Tibial nerve (tissue), 4 donors: Measurements from ENCODE around the gene GPC2. TPM values are rescaled to one million over a fixed set of nuclear protein-coding genes. Genes with fewer than 3 reads are reported as not detected.
"Not testable (repeated sequence)": the region's sequence is repeated elsewhere in the genome, so short reads cannot be mapped to it uniquely, and the experiment has no call there.

Experiments used
- DNase-seq, 2 donors: peaks; one replicate each; pipeline ENCODE4 v3.0.0-alpha.2; 2019; ENCODE audit warnings: low spot score in 2 of 2
- H3K27ac ChIP-seq, 4 donors: fragments of 200-600 bp; sonication (generic) in 3 of 4; one replicate each; pipeline ENCODE4 v1.5.1; 2017 to 2019; ENCODE audit warnings: mild to moderate bottlenecking in 1 of 4
- H3K27me3 ChIP-seq, 2 donors: fragments of 200-600 bp; sonication (generic) in 1 of 2; one replicate each; pipeline versions ENCODE4 v1.5.1 to v1.6.0; 2017 to 2019
- H3K36me3 ChIP-seq, 3 donors: fragments of 200-600 bp; sonication (generic); one replicate each; pipeline ENCODE4 v1.5.1; 2018 to 2019
- H3K4me1 ChIP-seq, 4 donors: fragments of 200-600 bp; sonication (generic) in 3 of 4; one replicate each; pipeline ENCODE4 v1.5.1; 2017 to 2019
- H3K4me3 ChIP-seq, 4 donors: fragments of 200-600 bp; sonication (generic) in 3 of 4; one replicate each; pipeline ENCODE4 v1.5.1; 2017 to 2019; ENCODE audit warnings: mild to moderate bottlenecking in 1 of 4, moderate library complexity in 1 of 4
- H3K9me3 ChIP-seq, 4 donors: fragments of 200-600 bp; sonication (generic) in 3 of 4; one replicate each; pipeline ENCODE4 v1.5.1; 2017 to 2019
- CTCF ChIP-seq, 5 experiments: fragments of 200-600 bp in 3 of 5; fragments of 450-650 bp in 2 of 5; sonication (generic) in 3 of 5; IDR thresholded peaks; one replicate each; pipeline ENCODE4 v1.5.1; 2016 to 2019; ENCODE audit warnings: antibody characterized with exemption in 5 of 5, mild to moderate bottlenecking in 3 of 5, moderate library complexity in 2 of 5
- EP300 ChIP-seq, 2 donors: sonication (generic); formaldehyde crosslinking; IDR thresholded peaks; one replicate each; pipeline ENCODE4 v1.6.1; 2017; ENCODE audit warnings: antibody characterized with exemption in 2 of 2, mild to moderate bottlenecking in 1 of 2
- POLR2A ChIP-seq, 2 donors: fragments of 450-650 bp; IDR thresholded peaks; one replicate each; pipeline ENCODE4 v1.6.1; 2017; ENCODE audit warnings: antibody characterized with exemption in 2 of 2, mild to moderate bottlenecking in 2 of 2, moderate library complexity in 2 of 2
- WGBS, 2 donors: methylation state at CpG; one replicate each; pipeline ENCODE4 v1.1.5; 2018; 5-methylcytosine and 5-hydroxymethylcytosine counted together
- total RNA-seq, 4 donors: library from RNA; depleted of rRNA; stranded (reverse); fragments of >200 nt; gene quantifications; one replicate each; pipeline ENCODE4 v1.1.0, GENCODE V29; 2016

GPC2 gene
- total RNA-seq, 4 donors from 2014 or later: 1.1 to 3.1 (median 1.7) TPM

- no peak for TF ChIP-seq POLR2A (IDR thresholded peaks at IDR 0.05)
- TF ChIP-seq CTCF (IDR thresholded peaks at IDR 0.05): peak; percentile 23 to 57 (median 29)
- no peak overlapping the region for H3K27ac ChIP-seq
- no peaks in the 10 kb centered on the region for H3K4me1 ChIP-seq
- no peak overlapping the region for H3K4me3 ChIP-seq
- 49 to 52% methylated on average over 4 of the region's 4 CpGs for WGBS, 2 donors
- H3K9me3 ChIP-seq: no peaks in the 10 kb centered on the region
- DNase-seq: no peak
- H3K27me3 ChIP-seq: no peaks in the 10 kb centered on the region
- no peaks in the 10 kb centered on the region for H3K36me3 ChIP-seq
These were observed 13.0 kb upstream of the GPC2 start for GRCh38 chr7:100190048-100190711.

GRCh38 chr7:100189061-100189460 is 11.9 kb upstream of the GPC2 start:
- no peaks in the 10 kb centered on the region for H3K36me3 ChIP-seq
- H3K9me3 ChIP-seq: no peaks in the 10 kb centered on the region
- TF ChIP-seq EP300 (IDR thresholded peaks at IDR 0.05): no peak
- no peak for TF ChIP-seq CTCF (IDR thresholded peaks at IDR 0.05)
- TF ChIP-seq POLR2A (IDR thresholded peaks at IDR 0.05): no peak
- no peak overlapping the region for H3K27ac ChIP-seq
- DNase-seq: no peak
- WGBS, 2 donors: 65 to 70% methylated on average over 3 of the region's 3 CpGs
- no peak overlapping the region for H3K4me3 ChIP-seq
- no peaks in the 10 kb centered on the region for H3K4me1 ChIP-seq
- H3K27me3 ChIP-seq: no peaks in the 10 kb centered on the region

- no peaks in the 10 kb centered on the region for H3K9me3 ChIP-seq
- no peaks in the 10 kb centered on the region for H3K27me3 ChIP-seq
- no peaks in the 10 kb centered on the region for H3K36me3 ChIP-seq
- no peak for TF ChIP-seq EP300 (IDR thresholded peaks at IDR 0.05)
- 47 to 62% methylated on average over 2 of the region's 2 CpGs for WGBS, 2 donors
- no peaks in the 10 kb centered on the region for H3K4me1 ChIP-seq
- no peak for DNase-seq
- no peak overlapping the region for H3K27ac ChIP-seq
- H3K4me3 ChIP-seq: no peak overlapping the region
These were observed 8.5 kb upstream of the GPC2 start for GRCh38 chr7:100185726-100186125.

- 87 to 89% methylated on average over 6 of the region's 6 CpGs for WGBS, 2 donors
- DNase-seq: not testable (repeated sequence)
These were observed 5.9 kb upstream of the GPC2 start for GRCh38 chr7:100183090-100183489.

GRCh38 chr7:100182616-100183015 is 5.4 kb upstream of the GPC2 start:
- not testable (repeated sequence) for H3K36me3 ChIP-seq

More at GRCh38 chr7:100183090-100183489, 5.9 kb upstream of the GPC2 start:
- not testable (repeated sequence) for H3K9me3 ChIP-seq, H3K36me3 ChIP-seq, H3K4me3 ChIP-seq, H3K4me1 ChIP-seq, H3K27ac ChIP-seq, H3K27me3 ChIP-seq

GRCh38 chr7:100180084-100180483 is 2.9 kb upstream of the GPC2 start:
- DNase-seq: not testable (repeated sequence)
- 95 to 96% methylated on average over 3 of the region's 3 CpGs for WGBS, 2 donors

More at GRCh38 chr7:100182616-100183015, 5.4 kb upstream of the GPC2 start:
- H3K4me3 ChIP-seq, H3K4me1 ChIP-seq, H3K27ac ChIP-seq, DNase-seq, H3K9me3 ChIP-seq, H3K27me3 ChIP-seq: not testable (repeated sequence)
- WGBS, 2 donors: 81 to 86% methylated on average over 6 of the region's 6 CpGs

GRCh38 chr7:100176096-100177044 is 811 bp downstream of the GPC2 start:
- Histone ChIP-seq H3K4me3 (peak overlapping the region; percentile 41 to 51 (median 46)), H3K36me3 (no peaks in the 10 kb centered on the region), H3K27me3 (peaks cover 0 to 8% of the 10 kb centered on the region in 2 donors), H3K4me1 (peaks cover 0 to 26% (median 11%) of the 10 kb centered on the region in 4 donors), H3K27ac (peak overlapping the region in 2 of 4 donors; percentile 29 to 42), H3K9me3 (no peaks in the 10 kb centered on the region)
- 49 to 51% methylated on average over 14 of the region's 14 CpGs for WGBS, 2 donors
- no peak for DNase-seq
- no peak for TF ChIP-seq EP300 (IDR thresholded peaks at IDR 0.05)
- no peak for TF ChIP-seq POLR2A (IDR thresholded peaks at IDR 0.05)
- no peak for TF ChIP-seq CTCF (IDR thresholded peaks at IDR 0.05)

More at GRCh38 chr7:100180084-100180483, 2.9 kb upstream of the GPC2 start:
- not testable (repeated sequence) for H3K4me3 ChIP-seq, H3K36me3 ChIP-seq, H3K27me3 ChIP-seq, H3K9me3 ChIP-seq, H3K27ac ChIP-seq
- H3K4me1 ChIP-seq: peaks cover 0 to 18% (median 6%) of the 10 kb centered on the region in 4 donors
